ENCODE results near the gene COPB1.
"Not testable (repeated sequence)": the region's sequence is repeated elsewhere in the genome, so short reads cannot be mapped to it uniquely, and the experiment has no call there.

The COPB1 gene

GRCh38 chr11:14537134-14537599, 37.6 kb upstream of the COPB1 start:
- TF ChIP-seq FOXM1 (IDR thresholded peaks at IDR 0.05; ENCODE audit: borderline replicate concordance), result no peak
- TF ChIP-seq ELF4 (IDR thresholded peaks at IDR 0.05), result no peak
- TF ChIP-seq SUZ12 (IDR thresholded peaks at IDR 0.05), result no peak
- no peak for TF ChIP-seq BHLHE40 (IDR thresholded peaks at IDR 0.05; ENCODE audit: borderline replicate concordance)
- no peak for TF ChIP-seq ZNF384 (IDR thresholded peaks at IDR 0.05)
- TF ChIP-seq PKNOX1 (IDR thresholded peaks at IDR 0.05), result no peak
- no peak for TF ChIP-seq LEF1 (IDR thresholded peaks at IDR 0.05; ENCODE audit: borderline replicate concordance)
- CTCF ChIA-PET, result interaction anchor here (0.7 to 1.0 kb wide), 3 partner anchors 371 to 1500 kb away, joined by 3 to 5 read pairs (median 5); no protein-coding TSS in a partner anchor
- peak; percentile 50 for DNase-seq (ENCODE audit: extremely low spot score)
- POLR2A ChIA-PET, result no interaction called here

- DNase-seq (ENCODE audit: extremely low spot score); CTCF ChIA-PET; POLR2A ChIA-PET: not testable (repeated sequence)
These were observed 35.6 kb upstream of the COPB1 start for GRCh38 chr11:14535166-14535565.

- POLR2A ChIA-PET, result no interaction called here
- DNase-seq (ENCODE audit: extremely low spot score), result no peak
- CTCF ChIA-PET, result no interaction called here
- TF ChIP-seq LEF1 (IDR thresholded peaks at IDR 0.05; ENCODE audit: borderline replicate concordance) (no peak), NFRKB (IDR thresholded peaks at IDR 0.05) (no peak), FOXK2 (IDR thresholded peaks at IDR 0.05) (no peak), L3MBTL2 (conservative IDR thresholded peaks at IDR 0.05) (no peak), FOXM1 (IDR thresholded peaks at IDR 0.05; ENCODE audit: borderline replicate concordance) (no peak), SUZ12 (IDR thresholded peaks at IDR 0.05) (no peak), ZNF384 (IDR thresholded peaks at IDR 0.05) (no peak), ELF4 (IDR thresholded peaks at IDR 0.05) (no peak), HDGF (IDR thresholded peaks at IDR 0.05; ENCODE audit: borderline replicate concordance) (no peak), FOXA1 (IDR thresholded peaks at IDR 0.05) (no peak), CTBP1 (IDR thresholded peaks at IDR 0.05; ENCODE audit: borderline replicate concordance) (no peak), PKNOX1 (IDR thresholded peaks at IDR 0.05) (no peak), SP1 (IDR thresholded peaks at IDR 0.05) (no peak)
These were observed 30.3 kb upstream of the COPB1 start for GRCh38 chr11:14529951-14530350.

- TF ChIP-seq ARNT (IDR thresholded peaks at IDR 0.05) (no peak), FOXM1 (IDR thresholded peaks at IDR 0.05; ENCODE audit: borderline replicate concordance) (no peak)
- DNase-seq (ENCODE audit: extremely low spot score), result no peak
- ChIA-PET CTCF (no interaction called here), POLR2A (no interaction called here)
These were observed 29.7 kb upstream of the COPB1 start for GRCh38 chr11:14529321-14529720.

- ChIA-PET CTCF (interaction anchor here (0.6 to 1.1 kb wide), 2 partner anchors 80 to 385 kb away, joined by 4 to 6 read pairs; no protein-coding TSS in a partner anchor), POLR2A (no interaction called here)
- TF ChIP-seq LEF1 (IDR thresholded peaks at IDR 0.05; ENCODE audit: borderline replicate concordance) (no peak), SUZ12 (IDR thresholded peaks at IDR 0.05) (no peak), FOXK2 (IDR thresholded peaks at IDR 0.05) (no peak), ARNT (IDR thresholded peaks at IDR 0.05) (no peak), CTBP1 (IDR thresholded peaks at IDR 0.05; ENCODE audit: borderline replicate concordance) (no peak), BHLHE40 (IDR thresholded peaks at IDR 0.05; ENCODE audit: borderline replicate concordance) (no peak), PKNOX1 (IDR thresholded peaks at IDR 0.05) (no peak), TARDBP (IDR thresholded peaks at IDR 0.05) (no peak), ZNF384 (IDR thresholded peaks at IDR 0.05) (no peak), SP1 (IDR thresholded peaks at IDR 0.05) (no peak), FOXM1 (IDR thresholded peaks at IDR 0.05; ENCODE audit: borderline replicate concordance) (no peak), FOXA1 (IDR thresholded peaks at IDR 0.05) (no peak), L3MBTL2 (conservative IDR thresholded peaks at IDR 0.05) (no peak), HDGF (IDR thresholded peaks at IDR 0.05; ENCODE audit: borderline replicate concordance) (no peak), ELF4 (IDR thresholded peaks at IDR 0.05) (no peak), NFRKB (IDR thresholded peaks at IDR 0.05) (no peak)
- no peak for DNase-seq (ENCODE audit: extremely low spot score)
These were observed 23.2 kb upstream of the COPB1 start for GRCh38 chr11:14522801-14523200.

GRCh38 chr11:14522245-14522644, 22.6 kb upstream of the COPB1 start:
- CTCF ChIA-PET, result no interaction called here
- no peak for DNase-seq (ENCODE audit: extremely low spot score)
- TF ChIP-seq ELF4 (IDR thresholded peaks at IDR 0.05) (no peak), L3MBTL2 (conservative IDR thresholded peaks at IDR 0.05) (no peak), NFRKB (IDR thresholded peaks at IDR 0.05) (no peak), LEF1 (IDR thresholded peaks at IDR 0.05; ENCODE audit: borderline replicate concordance) (no peak), CTBP1 (IDR thresholded peaks at IDR 0.05; ENCODE audit: borderline replicate concordance) (no peak), ZNF384 (IDR thresholded peaks at IDR 0.05) (no peak), FOXA1 (IDR thresholded peaks at IDR 0.05) (no peak), FOXK2 (IDR thresholded peaks at IDR 0.05) (no peak), FOXM1 (IDR thresholded peaks at IDR 0.05; ENCODE audit: borderline replicate concordance) (no peak), SP1 (IDR thresholded peaks at IDR 0.05) (no peak), BHLHE40 (IDR thresholded peaks at IDR 0.05; ENCODE audit: borderline replicate concordance) (no peak), HDGF (IDR thresholded peaks at IDR 0.05; ENCODE audit: borderline replicate concordance) (no peak), TARDBP (IDR thresholded peaks at IDR 0.05) (no peak), PKNOX1 (IDR thresholded peaks at IDR 0.05) (no peak), ARNT (IDR thresholded peaks at IDR 0.05) (no peak), SUZ12 (IDR thresholded peaks at IDR 0.05) (no peak)
- POLR2A ChIA-PET, result no interaction called here

All from HEK293T (cell line).